Activated CD8-positive, alpha-beta memory T cell treated with anti-CD3 and anti-CD28 coated beads, Interleukin-2, amount 50 U/mL, for 4 hours (primary cell): ENCODE results near the gene ACTN2.
A peak's percentile ranks its signal among the peaks of the same experiment; 100 is the strongest.

Experiments used
- DNase-seq: peaks from one replicate; pipeline ENCODE4 v3.0.0-alpha.2; 2020

ACTN2 gene

GRCh38 chr1:236785477-236785876, 99.2 kb downstream of the ACTN2 start:
- no peak for DNase-seq

DNA sequence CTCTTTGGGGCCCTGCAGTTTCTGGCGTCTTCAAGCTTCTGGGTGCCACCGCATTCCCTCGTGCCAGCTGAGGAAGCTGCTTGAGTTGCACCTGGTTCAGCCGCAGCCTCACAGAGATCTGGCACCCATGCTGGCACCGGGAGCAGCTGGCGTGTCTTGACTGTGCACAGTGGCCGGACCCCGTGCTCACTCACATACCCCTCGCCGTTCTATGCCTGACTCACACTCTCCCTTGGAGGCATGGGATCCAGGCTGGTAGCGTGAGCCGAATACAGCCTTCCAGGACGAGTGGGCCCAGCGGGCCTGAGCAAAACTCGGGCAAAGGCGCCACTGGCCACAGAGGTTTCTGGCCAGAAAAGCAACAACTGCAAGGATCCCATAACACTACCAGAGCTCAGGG, 100.2 kb downstream of the ACTN2 start:
- DNase-seq: no peak

DNA sequence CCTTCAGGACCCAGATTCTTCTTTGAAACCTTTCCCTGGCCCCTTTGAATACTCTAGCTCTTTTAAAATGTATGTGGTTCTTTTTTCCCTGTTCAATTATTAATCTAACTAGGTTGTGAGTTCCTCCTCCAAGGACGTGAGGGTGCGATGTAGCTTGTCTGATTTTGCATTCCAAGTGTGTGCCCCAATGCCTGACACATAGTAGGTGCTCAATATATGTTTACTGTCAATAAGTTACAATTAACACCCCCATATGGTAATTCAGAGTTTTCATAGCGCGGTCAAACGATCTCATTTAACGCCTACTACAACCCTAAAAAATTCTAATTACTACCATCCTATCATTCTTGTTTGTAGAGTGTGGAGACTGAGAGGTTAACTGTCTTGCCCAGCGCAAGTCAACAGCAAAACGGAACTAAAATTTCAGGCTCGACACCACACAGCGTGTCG, 108.3 kb downstream of the ACTN2 start:
- no peak for DNase-seq

DNA sequence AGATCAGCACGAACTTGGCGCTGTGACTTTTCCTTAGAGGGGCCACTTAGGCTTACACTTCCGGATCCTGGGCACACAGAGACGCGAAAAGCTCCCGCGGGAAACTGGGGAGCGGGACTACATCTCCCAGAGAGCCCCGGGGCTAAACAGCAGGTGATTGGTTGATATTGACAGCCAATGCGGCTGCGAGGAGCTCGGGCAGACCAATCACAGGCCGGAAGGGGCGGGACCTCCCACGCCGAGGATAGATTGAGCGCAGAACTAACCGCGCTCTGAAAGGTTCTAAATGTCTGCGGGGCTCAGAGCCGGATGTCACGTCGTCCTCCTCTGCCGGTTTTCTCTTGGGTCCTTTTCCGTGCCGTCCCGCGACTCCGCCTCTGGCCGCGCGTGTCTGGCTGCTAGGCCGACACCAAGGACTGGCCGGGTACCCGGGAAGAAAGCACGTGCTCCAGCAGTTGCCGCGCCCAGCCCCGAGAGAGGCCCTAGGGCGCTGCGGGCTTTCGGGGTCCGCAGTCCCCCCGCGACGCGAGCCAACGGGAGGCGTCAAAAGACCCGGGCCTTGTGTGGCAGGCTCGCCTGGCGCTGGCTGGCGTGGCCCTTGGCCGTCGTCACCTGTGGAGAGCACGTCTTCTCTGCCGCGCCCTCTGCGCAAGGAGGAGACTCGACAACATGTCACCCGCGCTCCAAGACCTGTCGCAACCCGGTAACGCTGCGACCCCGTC, 108.9 kb downstream of the ACTN2 start, which contains the start of gene MTR:
TSS of gene MTR (plus strand) at position 258 of the 722 bp plus-strand sequence. CDS start at position 670, 412 bp downstream.
- peak; percentile 97 for DNase-seq

GRCh38 chr1:236795757-236796667, 109.7 kb downstream of the ACTN2 start:
- DNase-seq: peak; percentile 71

GRCh38 chr1:236799001-236799400, 112.7 kb downstream of the ACTN2 start:
- no peak for DNase-seq

- DNase-seq: no peak
Measured at GRCh38 chr1:236800002-236800620, 113.8 kb downstream of the ACTN2 start.

- no peak for DNase-seq
Measured at GRCh38 chr1:236800623-236801022, 114.3 kb downstream of the ACTN2 start.

DNA sequence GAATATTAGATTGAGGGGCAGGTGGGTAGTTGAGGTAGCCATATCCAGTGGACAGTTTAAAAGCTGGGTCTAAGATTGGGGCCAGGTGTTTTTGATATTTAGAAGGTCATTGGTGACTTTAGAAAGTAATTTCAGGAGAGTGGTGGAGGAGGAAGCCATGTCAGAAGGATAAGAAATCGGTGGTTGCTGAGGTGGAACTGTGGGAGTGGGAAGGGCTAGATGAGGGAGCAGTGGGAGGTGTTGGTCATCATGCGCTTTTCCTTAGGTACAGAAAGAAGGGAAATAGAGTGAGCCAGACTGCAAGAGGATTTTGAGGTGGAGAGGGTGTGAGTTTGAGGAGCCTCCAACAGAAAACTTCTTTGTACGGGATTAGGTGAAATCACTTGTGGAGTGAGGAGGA, 116.0 kb downstream of the ACTN2 start:
- no peak for DNase-seq

DNA sequence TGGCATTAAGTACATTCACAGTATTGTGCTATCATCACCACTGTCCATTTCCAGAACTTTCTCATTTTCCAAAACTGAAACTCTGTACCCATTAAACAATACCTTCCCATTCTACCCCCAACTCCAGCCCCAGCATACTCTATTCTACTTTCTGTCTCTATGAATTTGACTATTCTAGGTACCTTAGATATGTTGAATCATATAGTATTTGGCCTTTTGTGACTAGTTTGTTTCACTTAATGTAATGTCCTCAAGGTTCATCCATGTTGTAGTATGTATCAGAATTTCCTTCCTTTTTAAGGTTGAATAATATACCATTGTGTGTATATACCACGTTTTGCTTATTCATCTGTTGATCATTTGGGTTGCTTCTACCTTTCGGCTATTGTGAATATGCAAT, 120.3 kb downstream of the ACTN2 start:
- DNase-seq: no peak

GRCh38 chr1:236808005-236808404, 121.7 kb downstream of the ACTN2 start:
- DNase-seq: no peak

DNA sequence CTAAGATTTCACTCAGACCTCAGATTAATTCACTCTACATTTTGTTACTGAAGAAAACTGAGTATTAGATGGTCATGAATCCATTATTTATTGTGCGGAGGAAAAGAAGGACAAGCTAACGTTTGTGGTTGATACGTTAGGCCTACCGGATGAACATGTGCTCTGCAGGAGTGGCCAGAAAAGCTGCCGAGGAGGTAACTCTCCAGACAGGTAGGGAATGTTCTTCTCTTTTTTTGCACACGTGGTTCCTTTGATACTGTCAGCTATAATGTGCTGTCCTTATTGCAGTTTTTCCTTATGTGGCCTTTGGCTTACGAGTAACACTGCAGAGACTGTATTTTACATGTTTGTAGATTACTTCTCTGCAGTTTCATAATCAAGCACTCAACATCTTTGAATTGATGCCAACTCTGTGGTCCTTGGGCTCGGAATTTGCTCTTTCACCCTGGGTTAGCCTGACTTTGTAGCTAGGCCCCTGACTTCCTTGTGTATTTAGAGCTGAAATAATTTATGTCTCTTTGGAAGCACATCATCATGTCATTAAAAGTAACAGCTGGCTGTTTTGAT, 122.3 kb downstream of the ACTN2 start:
- no peak for DNase-seq

- no peak for DNase-seq
Measured at GRCh38 chr1:236809148-236809547, 122.8 kb downstream of the ACTN2 start.

DNA sequence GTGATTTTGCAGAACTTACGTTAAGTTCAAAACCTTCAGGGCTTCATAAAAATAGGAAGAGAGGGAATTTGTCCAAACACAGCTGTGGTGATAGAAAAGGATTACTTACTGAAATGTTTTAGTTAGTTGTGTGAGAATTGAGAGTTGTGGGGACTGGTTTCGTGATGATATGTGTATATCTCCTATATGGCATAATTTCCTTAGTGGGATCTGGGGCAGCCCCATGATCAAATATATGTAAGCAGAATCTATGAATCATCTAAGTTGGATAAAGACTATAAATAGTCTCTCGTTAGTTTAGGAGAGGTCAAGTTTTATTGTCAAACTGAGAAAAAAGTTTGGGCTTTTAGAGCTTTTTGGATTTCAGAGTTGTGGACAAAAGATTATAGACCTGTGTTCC, 123.7 kb downstream of the ACTN2 start:
- no peak for DNase-seq

- DNase-seq: no peak
Measured at GRCh38 chr1:236812334-236813030, 126.2 kb downstream of the ACTN2 start.
